Measurements from ENCODE around the gene ZNF423.

Gene ZNF423

GRCh38 chr16:49795513-49795912 is 60.4 kb downstream of the ZNF423 start:
- no peak for DNase-seq (ENCODE audit: low spot score)
- in situ Hi-C loops (cut with MboI; ENCODE audit: low sequenced_read_pairs, unreplicated experiment), result no loop called here

GRCh38 chr16:49793244-49793643 is 62.7 kb downstream of the ZNF423 start:
- no peak for DNase-seq (ENCODE audit: low spot score)
- TF ChIP-seq, protein P1, sequence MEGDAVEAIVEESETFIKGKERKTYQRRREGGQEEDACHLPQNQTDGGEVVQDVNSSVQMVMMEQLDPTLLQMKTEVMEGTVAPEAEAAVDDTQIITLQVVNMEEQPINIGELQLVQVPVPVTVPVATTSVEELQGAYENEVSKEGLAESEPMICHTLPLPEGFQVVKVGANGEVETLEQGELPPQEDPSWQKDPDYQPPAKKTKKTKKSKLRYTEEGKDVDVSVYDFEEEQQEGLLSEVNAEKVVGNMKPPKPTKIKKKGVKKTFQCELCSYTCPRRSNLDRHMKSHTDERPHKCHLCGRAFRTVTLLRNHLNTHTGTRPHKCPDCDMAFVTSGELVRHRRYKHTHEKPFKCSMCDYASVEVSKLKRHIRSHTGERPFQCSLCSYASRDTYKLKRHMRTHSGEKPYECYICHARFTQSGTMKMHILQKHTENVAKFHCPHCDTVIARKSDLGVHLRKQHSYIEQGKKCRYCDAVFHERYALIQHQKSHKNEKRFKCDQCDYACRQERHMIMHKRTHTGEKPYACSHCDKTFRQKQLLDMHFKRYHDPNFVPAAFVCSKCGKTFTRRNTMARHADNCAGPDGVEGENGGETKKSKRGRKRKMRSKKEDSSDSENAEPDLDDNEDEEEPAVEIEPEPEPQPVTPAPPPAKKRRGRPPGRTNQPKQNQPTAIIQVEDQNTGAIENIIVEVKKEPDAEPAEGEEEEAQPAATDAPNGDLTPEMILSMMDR (IDR thresholded peaks at IDR 0.05; ENCODE audit: borderline replicate concordance, control extremely low read depth, extremely low read depth, insufficient read depth, missing control alignments), result no peak
- in situ Hi-C loops (cut with MboI; ENCODE audit: low sequenced_read_pairs, unreplicated experiment), result no loop called here

More at GRCh38 chr16:49795513-49795912, 60.4 kb downstream of the ZNF423 start:
- TF ChIP-seq, protein P1 (IDR thresholded peaks at IDR 0.05; ENCODE audit: borderline replicate concordance, control extremely low read depth, extremely low read depth, insufficient read depth, missing control alignments), result no peak

GRCh38 chr16:49789616-49790015 is 66.3 kb downstream of the ZNF423 start:
- in situ Hi-C loops (cut with MboI; ENCODE audit: low sequenced_read_pairs, unreplicated experiment), result no loop called here
- DNase-seq (ENCODE audit: low spot score), result no peak
- TF ChIP-seq, protein P1 (IDR thresholded peaks at IDR 0.05; ENCODE audit: borderline replicate concordance, control extremely low read depth, extremely low read depth, insufficient read depth, missing control alignments), result no peak

DNA sequence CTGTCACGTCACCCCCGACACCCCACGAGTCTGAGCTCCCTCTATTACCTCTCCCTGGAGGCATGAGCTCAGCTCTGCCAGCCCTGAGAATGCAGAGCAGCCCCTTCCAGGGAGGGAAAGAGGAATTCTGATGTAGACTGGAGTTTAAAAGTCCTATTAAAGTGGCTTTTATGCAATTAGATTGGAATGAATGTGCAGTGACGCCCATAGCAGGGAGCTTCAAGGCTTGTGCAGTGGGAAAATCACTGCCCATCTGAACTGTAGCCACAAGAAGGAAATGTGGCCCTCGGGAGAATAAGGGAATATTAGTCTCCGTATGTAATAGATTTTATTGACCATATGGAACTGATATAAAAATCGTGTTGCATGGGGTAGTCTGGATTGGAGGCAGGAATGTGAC is 66.9 kb downstream of the ZNF423 start:
- TF ChIP-seq, protein P1 (IDR thresholded peaks at IDR 0.05; ENCODE audit: borderline replicate concordance, control extremely low read depth, extremely low read depth, insufficient read depth, missing control alignments), result no peak
- no peak for DNase-seq (ENCODE audit: low spot score)
- in situ Hi-C loops (cut with MboI; ENCODE audit: low sequenced_read_pairs, unreplicated experiment), result no loop called here

- TF ChIP-seq, protein P1 (IDR thresholded peaks at IDR 0.05; ENCODE audit: borderline replicate concordance, control extremely low read depth, extremely low read depth, insufficient read depth, missing control alignments), result no peak
- in situ Hi-C loops (cut with MboI; ENCODE audit: low sequenced_read_pairs, unreplicated experiment), result no loop called here
- no peak for DNase-seq (ENCODE audit: low spot score)
Measured at GRCh38 chr16:49788572-49788971, 67.3 kb downstream of the ZNF423 start.

GRCh38 chr16:49786926-49787557 is 68.9 kb downstream of the ZNF423 start:
- DNase-seq (ENCODE audit: low spot score), result no peak
- in situ Hi-C loops (cut with MboI; ENCODE audit: low sequenced_read_pairs, unreplicated experiment), result no loop called here
- TF ChIP-seq, protein P1 (IDR thresholded peaks at IDR 0.05; ENCODE audit: borderline replicate concordance, control extremely low read depth, extremely low read depth, insufficient read depth, missing control alignments), result no peak
